ENCODE data around the gene EIF3F.

The EIF3F gene

GRCh38 chr11:8031248-8032115 lies 44.3 kb downstream of the EIF3F start:
- no peak for ATAC-seq
- TF ChIP-seq ZNF8 (CRISPR knock-in tag; IDR thresholded peaks at IDR 0.05) (no peak), ZFP3 (CRISPR knock-in tag; IDR thresholded peaks at IDR 0.05) (no peak), POU6F1 (CRISPR knock-in tag; IDR thresholded peaks at IDR 0.05; ENCODE audit: borderline replicate concordance, low read depth) (no peak), ZNF565 (CRISPR knock-in tag; conservative IDR thresholded peaks at IDR 0.05; ENCODE audit: low read depth) (no peak), TOX (CRISPR knock-in tag; IDR thresholded peaks at IDR 0.05; ENCODE audit: borderline replicate concordance) (no peak), ESRRG (CRISPR knock-in tag; IDR thresholded peaks at IDR 0.05) (no peak), ISL1 (CRISPR knock-in tag; IDR thresholded peaks at IDR 0.05) (no peak), ZFP30 (CRISPR knock-in tag; IDR thresholded peaks at IDR 0.05) (no peak), CSDC2 (CRISPR knock-in tag; IDR thresholded peaks at IDR 0.05) (no peak), ZNF70 (CRISPR knock-in tag; IDR thresholded peaks at IDR 0.05) (no peak), SNAI2 (CRISPR knock-in tag; IDR thresholded peaks at IDR 0.05) (no peak), PPARA (CRISPR knock-in tag; IDR thresholded peaks at IDR 0.05; ENCODE audit: borderline replicate concordance) (no peak), ARNTL (CRISPR knock-in tag; IDR thresholded peaks at IDR 0.05; ENCODE audit: borderline replicate concordance, low read depth) (no peak), BACH2 (CRISPR knock-in tag; IDR thresholded peaks at IDR 0.05; ENCODE audit: borderline replicate concordance) (no peak), TCF4 (CRISPR knock-in tag; IDR thresholded peaks at IDR 0.05; ENCODE audit: borderline replicate concordance) (no peak), GLIS3 (CRISPR knock-in tag; IDR thresholded peaks at IDR 0.05) (no peak), CREB5 (CRISPR knock-in tag; IDR thresholded peaks at IDR 0.05; ENCODE audit: low read depth) (no peak), ZC3H10 (CRISPR knock-in tag; IDR thresholded peaks at IDR 0.05) (no peak), RARB (CRISPR knock-in tag; IDR thresholded peaks at IDR 0.05) (no peak)

GRCh38 chr11:8032122-8032521 lies 45.0 kb downstream of the EIF3F start:
- TF ChIP-seq TSHZ2 (CRISPR knock-in tag; IDR thresholded peaks at IDR 0.05): no peak
- TF ChIP-seq ARNTL (CRISPR knock-in tag; IDR thresholded peaks at IDR 0.05; ENCODE audit: borderline replicate concordance, low read depth): no peak
- no peak for TF ChIP-seq CSDC2 (CRISPR knock-in tag; IDR thresholded peaks at IDR 0.05)
- TF ChIP-seq TOX (CRISPR knock-in tag; IDR thresholded peaks at IDR 0.05; ENCODE audit: borderline replicate concordance): no peak
- TF ChIP-seq PPARA (CRISPR knock-in tag; IDR thresholded peaks at IDR 0.05; ENCODE audit: borderline replicate concordance): no peak
- TF ChIP-seq ZNF70 (CRISPR knock-in tag; IDR thresholded peaks at IDR 0.05): no peak
- no peak for TF ChIP-seq CSRNP3 (CRISPR knock-in tag; IDR thresholded peaks at IDR 0.05)
- TF ChIP-seq ESRRG (CRISPR knock-in tag; IDR thresholded peaks at IDR 0.05): no peak
- no peak for TF ChIP-seq ZNF565 (CRISPR knock-in tag; conservative IDR thresholded peaks at IDR 0.05; ENCODE audit: low read depth)
- TF ChIP-seq POU6F1 (CRISPR knock-in tag; IDR thresholded peaks at IDR 0.05; ENCODE audit: borderline replicate concordance, low read depth): no peak
- no peak for TF ChIP-seq PATZ1 (CRISPR knock-in tag; IDR thresholded peaks at IDR 0.05; ENCODE audit: borderline replicate concordance)
- ATAC-seq: no peak
